Cardiac muscle cell (in vitro differentiated cells and primary cell): ENCODE results near the gene VWA5A. TPM values are rescaled to one million over a fixed set of nuclear protein-coding genes. Genes with fewer than 3 reads are reported as not detected.

Source experiments
- DNase-seq, 2 donors: peaks; one replicate each; pipeline versions ENCODE4 v3.0.0 to v3.0.0-alpha.2; 2010 to 2017; ENCODE audit warnings: low read depth in 1 of 2, low spot score in 1 of 2
- H3K27ac ChIP-seq: fragments of 200-600 bp; sonication (generic); 2 replicates; pipeline ENCODE4 v1.5.1; 2016
- H3K27me3 ChIP-seq: fragments of 200-600 bp; sonication (generic); 2 replicates; pipeline ENCODE4 v1.6.0; 2016; ENCODE audit warnings: control low read depth
- H3K36me3 ChIP-seq: fragments of 200-600 bp; sonication (generic); 2 replicates; pipeline ENCODE4 v1.5.1; 2016; ENCODE audit warnings: control low read depth
- H3K4me1 ChIP-seq: fragments of 200-600 bp; sonication (generic); 2 replicates; pipeline ENCODE4 v1.8.1; 2017; ENCODE audit warnings: low read depth, mild to moderate bottlenecking, mixed run types
- H3K4me3 ChIP-seq: fragments of 200-600 bp; sonication (generic); 2 replicates; pipeline ENCODE4 v1.5.1; 2016; ENCODE audit warnings: mild to moderate bottlenecking
- H3K9me3 ChIP-seq: fragments of 200-600 bp; sonication (generic); 2 replicates; pipeline ENCODE4 v1.5.1; 2017; ENCODE audit warnings: low read depth, mild to moderate bottlenecking, control low read depth
- CTCF ChIP-seq: IDR thresholded peaks from 2 replicates; pipeline ENCODE4 v1.5.1; 2012; ENCODE audit warnings: low read depth, mild to moderate bottlenecking, low read length
- polyA plus RNA-seq: library from polyadenylated mRNA; unstranded; fragments of >200 nt; fragmentation: Nextera tagmentation; extraction: Ambion mirVana; gene quantifications from 2 replicates; pipeline ENCODE4 v1.2.1, GENCODE V29; 2016
- total RNA-seq: library from RNA; depleted of rRNA; stranded (reverse); fragments of >200 nt; gene quantifications from 2 replicates; pipeline ENCODE4 v1.2.3, GENCODE V29; 2016

VWA5A gene
- total and polyA plus RNA-seq, 2 experiments from 2014 or later, result 20.8 to 37.6 TPM

GRCh38 chr11:124170801-124171586 is 55.7 kb downstream of the VWA5A start:
- Histone ChIP-seq H3K36me3 (no peaks in the 10 kb centered on the region), H3K4me1 (no peaks in the 10 kb centered on the region), H3K9me3 (no peaks in the 10 kb centered on the region), H3K27me3 (no peaks in the 10 kb centered on the region), H3K27ac (no peak overlapping the region), H3K4me3 (no peak overlapping the region)
- TF ChIP-seq CTCF, result no peak
- no peak for DNase-seq

GRCh38 chr11:124172101-124172500 is 56.9 kb downstream of the VWA5A start:
- no peak for DNase-seq
- no peaks in the 10 kb centered on the region for H3K4me1 ChIP-seq
- no peak overlapping the region for H3K4me3 ChIP-seq
- H3K36me3 ChIP-seq, result no peaks in the 10 kb centered on the region
- no peaks in the 10 kb centered on the region for H3K27me3 ChIP-seq
- no peaks in the 10 kb centered on the region for H3K9me3 ChIP-seq
- TF ChIP-seq CTCF, result no peak
- no peak overlapping the region for H3K27ac ChIP-seq

GRCh38 chr11:124172599-124172998 is 57.3 kb downstream of the VWA5A start:
- H3K27me3 ChIP-seq, result no peaks in the 10 kb centered on the region
- H3K4me3 ChIP-seq, result no peak overlapping the region
- no peaks in the 10 kb centered on the region for H3K9me3 ChIP-seq
- H3K36me3 ChIP-seq, result no peaks in the 10 kb centered on the region
- H3K27ac ChIP-seq, result no peak overlapping the region
- H3K4me1 ChIP-seq, result no peaks in the 10 kb centered on the region
- no peak for DNase-seq
- TF ChIP-seq CTCF, result no peak

GRCh38 chr11:124174001-124174583 is 58.8 kb downstream of the VWA5A start:
- Histone ChIP-seq H3K4me3 (no peak overlapping the region), H3K4me1 (no peaks in the 10 kb centered on the region), H3K27ac (no peak overlapping the region), H3K36me3 (no peaks in the 10 kb centered on the region), H3K9me3 (no peaks in the 10 kb centered on the region), H3K27me3 (no peaks in the 10 kb centered on the region)
- no peak for TF ChIP-seq CTCF
- DNase-seq, result peak; percentile 57 to 75

- no peaks in the 10 kb centered on the region for H3K27me3 ChIP-seq
- H3K4me3 ChIP-seq, result no peak overlapping the region
- no peaks in the 10 kb centered on the region for H3K36me3 ChIP-seq
- no peak for TF ChIP-seq CTCF
- DNase-seq, result no peak
- no peaks in the 10 kb centered on the region for H3K9me3 ChIP-seq
- no peak overlapping the region for H3K27ac ChIP-seq
- H3K4me1 ChIP-seq, result no peaks in the 10 kb centered on the region
These were observed 61.9 kb downstream of the VWA5A start for GRCh38 chr11:124176925-124177715.
